ENCODE data around the gene TMTC1. TPM values are rescaled to one million over a fixed set of nuclear protein-coding genes. Genes with fewer than 3 reads are reported as not detected.

TMTC1 gene
- total and polyA plus RNA-seq, 7 donors: 15.8 to 45.8 (median 30.4) TPM

DNA sequence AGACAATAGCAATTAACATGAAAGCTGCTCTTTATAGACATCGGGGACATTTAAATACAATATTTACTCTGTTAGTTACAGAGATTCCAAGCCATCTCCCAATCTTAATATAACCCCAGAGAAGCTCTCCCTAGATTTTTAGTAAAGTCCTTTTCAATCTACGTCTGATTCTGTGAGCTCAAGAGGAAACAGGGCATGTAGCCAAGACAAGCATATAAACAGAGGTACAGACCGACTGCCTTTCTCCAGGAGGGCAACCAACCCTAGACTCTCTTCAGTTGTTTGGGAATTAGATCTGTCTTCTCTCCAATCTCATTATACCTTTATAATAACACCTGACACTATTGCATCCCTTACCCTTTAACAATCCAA lies 57.4 kb downstream of the TMTC1 start:
- Histone ChIP-seq H3K36me3 (ENCODE audit: insufficient read depth in 1 of 2, low read depth in 1 of 2) (no peaks in the 10 kb centered on the region), H3K9me3 (no peaks in the 10 kb centered on the region), H3K27me3 (ENCODE audit: insufficient read depth in 3 of 3, low read length in 2 of 3) (no peaks in the 10 kb centered on the region), H3K4me3 (peak overlapping the region; percentile 26), H3K4me1 (peaks cover 74% of the 10 kb centered on the region), H3K27ac (peak overlapping the region; percentile 85)
- DNase-seq (no peak), ATAC-seq (peak in 1 of 4 donors; percentile 38)
- no peak for TF ChIP-seq CTCF (IDR thresholded peaks at IDR 0.05)
- WGBS, 3 donors: 8 to 20% (median 15%) methylated on average over 3 of the region's 3 CpGs
- intact Hi-C loops (cut with DNase I): loop anchor here (5.0 to 10.0 kb wide), 2 partner anchors 56 to 172 kb away; partner anchors contain the start of gene TMTC1 (in 1 of the 2)

GRCh38 chr12:29725587-29726320 lies 58.0 kb downstream of the TMTC1 start:
- DNase-seq: peak; percentile 43 to 70
- ATAC-seq: peak; percentile 62 to 82 (median 76)
- peak overlapping the region; percentile 26 for H3K4me3 ChIP-seq
- H3K36me3 ChIP-seq (ENCODE audit: insufficient read depth in 1 of 2, low read depth in 1 of 2): no peaks in the 10 kb centered on the region
- WGBS, 3 donors: 6 to 9% (median 8%) methylated on average over 6 of the region's 6 CpGs
- H3K27me3 ChIP-seq (ENCODE audit: insufficient read depth in 3 of 3, low read length in 2 of 3): no peaks in the 10 kb centered on the region
- peaks cover 69% of the 10 kb centered on the region for H3K4me1 ChIP-seq
- H3K27ac ChIP-seq: peak overlapping the region; percentile 85
- no peak for TF ChIP-seq CTCF (IDR thresholded peaks at IDR 0.05)
- no peaks in the 10 kb centered on the region for H3K9me3 ChIP-seq
- intact Hi-C loops (cut with DNase I): loop anchor here (5.0 to 10.0 kb wide), 2 partner anchors 57 to 171 kb away; partner anchors contain the start of gene TMTC1 (in 1 of the 2)

DNA sequence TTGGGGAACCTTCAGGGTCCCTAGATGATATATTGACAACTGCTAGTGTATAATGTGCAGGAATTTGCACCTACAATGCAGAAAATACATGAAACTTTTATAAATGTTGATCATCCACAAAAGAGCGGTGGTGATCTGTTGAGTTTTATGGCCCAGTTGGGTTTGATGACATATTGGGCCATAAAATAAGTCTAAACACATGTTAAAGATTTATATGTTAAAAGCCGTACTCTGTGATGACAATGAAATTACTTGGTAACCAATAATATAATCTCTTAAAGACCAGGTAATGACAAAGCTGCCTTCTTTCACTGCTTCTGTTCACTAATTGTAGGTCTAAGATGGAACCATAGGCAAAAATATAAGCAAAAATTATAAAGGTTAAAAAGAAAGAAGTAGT lies 61.6 kb downstream of the TMTC1 start:
- no peak for ATAC-seq
- Histone ChIP-seq H3K9me3 (no peaks in the 10 kb centered on the region), H3K4me3 (no peak overlapping the region), H3K27me3 (ENCODE audit: insufficient read depth in 3 of 3, low read length in 2 of 3) (no peaks in the 10 kb centered on the region), H3K36me3 (ENCODE audit: insufficient read depth in 1 of 2, low read depth in 1 of 2) (no peaks in the 10 kb centered on the region), H3K27ac (no peak overlapping the region), H3K4me1 (peaks cover 40% of the 10 kb centered on the region)
- TF ChIP-seq CTCF (IDR thresholded peaks at IDR 0.05): no peak
- intact Hi-C loops (cut with DNase I): loop anchor here in 1 of 2 donors (10.0 kb wide), 1 partner anchor 167 kb away; no protein-coding TSS in a partner anchor
- 99 to 100% (median 99%) methylated on average over 2 of the region's 2 CpGs for WGBS, 3 donors
- DNase-seq: no peak

- Histone ChIP-seq H3K4me3 (no peak overlapping the region), H3K27me3 (ENCODE audit: insufficient read depth in 3 of 3, low read length in 2 of 3) (no peaks in the 10 kb centered on the region), H3K27ac (peak overlapping the region; percentile 11), H3K36me3 (ENCODE audit: insufficient read depth in 1 of 2, low read depth in 1 of 2) (no peaks in the 10 kb centered on the region), H3K4me1 (peaks cover 15% of the 10 kb centered on the region), H3K9me3 (no peaks in the 10 kb centered on the region)
- intact Hi-C loops (cut with DNase I): loop anchor here in 1 of 2 donors (10.0 kb wide), 1 partner anchor 55 kb away; no protein-coding TSS in a partner anchor
- WGBS, 3 donors: 71 to 78% (median 73%) methylated on average over 5 of the region's 5 CpGs
- TF ChIP-seq CTCF (IDR thresholded peaks at IDR 0.05): no peak
- ATAC-seq (peak in 1 of 4 donors; percentile 7), DNase-seq (no peak)
Observed at GRCh38 chr12:29719381-29719780, 64.4 kb downstream of the TMTC1 start.

All from psoas muscle (tissue), 8 donors.